ENCODE measurements around the gene RNF14. TPM values are rescaled to one million over a fixed set of nuclear protein-coding genes. Genes with fewer than 3 reads are reported as not detected.

Gene RNF14
- polyA plus RNA-seq, 1 donor from 2014 or later: 82.1 TPM

DNA sequence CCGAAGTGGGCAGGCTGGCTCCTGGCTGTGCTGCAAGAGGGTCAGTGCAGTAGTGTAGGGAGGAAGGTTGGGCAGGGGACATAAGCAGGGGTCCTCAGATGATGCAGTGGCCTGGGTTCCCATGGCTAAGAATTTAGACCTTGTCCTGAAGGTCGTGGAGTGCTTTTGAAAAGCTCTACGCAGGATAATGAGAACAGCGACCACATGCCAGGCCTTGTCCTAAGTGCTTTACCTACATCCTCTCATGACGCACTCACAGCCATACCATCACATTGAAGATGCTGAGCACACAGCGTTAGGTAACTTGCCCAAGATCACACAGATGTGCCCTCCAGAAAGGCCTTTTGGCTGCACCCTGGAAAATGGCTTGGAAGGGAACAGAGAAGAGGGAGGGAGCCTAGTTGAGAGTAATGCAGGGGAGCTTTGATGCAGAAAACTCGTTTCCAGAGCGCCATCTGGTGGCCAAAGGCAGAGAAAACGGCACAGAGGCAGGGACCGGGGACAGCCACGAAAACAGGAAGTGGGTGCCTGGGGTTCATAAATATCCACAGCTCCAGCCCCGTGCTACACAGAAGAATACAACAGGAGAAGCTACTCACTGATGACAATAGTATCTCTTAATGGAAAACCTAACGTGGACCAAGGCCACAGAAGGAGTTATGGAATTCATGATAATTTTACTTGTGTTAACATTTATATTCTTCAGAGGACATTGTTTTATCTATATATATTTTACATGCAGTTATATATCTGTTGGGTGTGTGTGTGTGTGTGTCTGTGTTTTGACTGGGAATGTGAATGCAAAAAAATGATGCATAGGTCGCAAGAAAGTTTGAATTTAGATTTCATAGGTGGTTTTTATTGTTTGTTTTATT is 8.2 kb upstream of the RNF14 start:
- Histone ChIP-seq H3K79me2 (replicated peaks; ENCODE audit: insufficient read depth, low read length) (no peaks in the 10 kb centered on the region), H3K36me3 (ENCODE audit: insufficient read depth, low read length) (no peaks in the 10 kb centered on the region), H3K9me3 (ENCODE audit: low read length) (no peaks in the 10 kb centered on the region), H3K4me3 (ENCODE audit: low read length) (no peak overlapping the region), H3F3A (ENCODE audit: insufficient read depth, low read length, poor library complexity, severe bottlenecking) (peaks cover 8% of the 10 kb centered on the region), H4K20me1 (ENCODE audit: insufficient read depth) (no peaks in the 10 kb centered on the region), H3K9ac (ENCODE audit: low read length) (peak overlapping the region; percentile 19), H3K9me2 (ENCODE audit: insufficient read depth, low read length) (no peaks in the 10 kb centered on the region), H3K27ac (ENCODE audit: low read length) (no peak overlapping the region), H2AFZ (ENCODE audit: low read depth, low read length) (no peak overlapping the region), H3K4me2 (ENCODE audit: low read length) (no peak overlapping the region), H3K27me3 (ENCODE audit: insufficient read depth, low read depth, low read length) (no peaks in the 10 kb centered on the region)
- peak; percentile 95 for TF ChIP-seq RAD21 (conservative IDR thresholded peaks at IDR 0.05)
- TF ChIP-seq MXI1 (conservative IDR thresholded peaks at IDR 0.05; ENCODE audit: poor library complexity, severe bottlenecking): peak; percentile 25
- TF ChIP-seq, protein P1, sequence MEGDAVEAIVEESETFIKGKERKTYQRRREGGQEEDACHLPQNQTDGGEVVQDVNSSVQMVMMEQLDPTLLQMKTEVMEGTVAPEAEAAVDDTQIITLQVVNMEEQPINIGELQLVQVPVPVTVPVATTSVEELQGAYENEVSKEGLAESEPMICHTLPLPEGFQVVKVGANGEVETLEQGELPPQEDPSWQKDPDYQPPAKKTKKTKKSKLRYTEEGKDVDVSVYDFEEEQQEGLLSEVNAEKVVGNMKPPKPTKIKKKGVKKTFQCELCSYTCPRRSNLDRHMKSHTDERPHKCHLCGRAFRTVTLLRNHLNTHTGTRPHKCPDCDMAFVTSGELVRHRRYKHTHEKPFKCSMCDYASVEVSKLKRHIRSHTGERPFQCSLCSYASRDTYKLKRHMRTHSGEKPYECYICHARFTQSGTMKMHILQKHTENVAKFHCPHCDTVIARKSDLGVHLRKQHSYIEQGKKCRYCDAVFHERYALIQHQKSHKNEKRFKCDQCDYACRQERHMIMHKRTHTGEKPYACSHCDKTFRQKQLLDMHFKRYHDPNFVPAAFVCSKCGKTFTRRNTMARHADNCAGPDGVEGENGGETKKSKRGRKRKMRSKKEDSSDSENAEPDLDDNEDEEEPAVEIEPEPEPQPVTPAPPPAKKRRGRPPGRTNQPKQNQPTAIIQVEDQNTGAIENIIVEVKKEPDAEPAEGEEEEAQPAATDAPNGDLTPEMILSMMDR (IDR thresholded peaks at IDR 0.05; ENCODE audit: poor library complexity, severe bottlenecking): peak; percentile 97
- no peak for TF ChIP-seq EZH2 (IDR thresholded peaks at IDR 0.05; ENCODE audit: borderline replicate concordance, insufficient read depth, low read length, poor library complexity, severe bottlenecking)
- no peak for TF ChIP-seq EP300 (conservative IDR thresholded peaks at IDR 0.05; ENCODE audit: poor library complexity, severe bottlenecking)
- peak; percentile 99 for TF ChIP-seq SMC3 (conservative IDR thresholded peaks at IDR 0.05; ENCODE audit: poor library complexity)

DNA sequence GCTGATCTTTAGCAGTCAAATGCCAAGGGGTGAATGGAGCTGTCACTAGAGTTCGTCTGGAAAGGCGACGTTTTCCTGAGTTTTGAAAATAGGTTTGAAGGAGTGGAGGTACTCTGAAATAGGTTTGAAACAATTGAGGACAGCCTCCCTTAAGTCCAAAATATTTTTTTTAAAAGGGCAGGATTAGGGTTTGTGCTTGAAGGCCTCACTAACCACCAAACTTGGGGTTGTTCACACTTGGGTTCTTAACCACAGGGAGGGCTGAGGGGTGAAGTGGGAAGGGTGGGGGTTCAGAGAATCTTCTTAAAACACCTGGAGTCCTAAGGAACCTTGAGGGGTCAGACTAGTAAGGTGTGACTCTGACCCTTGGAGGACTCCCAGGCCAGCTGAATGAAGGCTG is 7.4 kb upstream of the RNF14 start:
- Histone ChIP-seq H3F3A (ENCODE audit: insufficient read depth, low read length, poor library complexity, severe bottlenecking) (peaks cover 8% of the 10 kb centered on the region), H3K9me2 (ENCODE audit: insufficient read depth, low read length) (no peaks in the 10 kb centered on the region), H3K36me3 (ENCODE audit: insufficient read depth, low read length) (no peaks in the 10 kb centered on the region), H3K4me3 (ENCODE audit: low read length) (no peak overlapping the region), H3K4me2 (ENCODE audit: low read length) (no peak overlapping the region), H2AFZ (ENCODE audit: low read depth, low read length) (no peak overlapping the region), H3K27me3 (ENCODE audit: insufficient read depth, low read depth, low read length) (no peaks in the 10 kb centered on the region), H3K27ac (ENCODE audit: low read length) (no peak overlapping the region), H3K9me3 (ENCODE audit: low read length) (no peaks in the 10 kb centered on the region), H4K20me1 (ENCODE audit: insufficient read depth) (no peaks in the 10 kb centered on the region), H3K9ac (ENCODE audit: low read length) (no peak overlapping the region), H3K79me2 (replicated peaks; ENCODE audit: insufficient read depth, low read length) (no peaks in the 10 kb centered on the region)
- TF ChIP-seq RAD21 (conservative IDR thresholded peaks at IDR 0.05): no peak
- TF ChIP-seq, protein P2, sequence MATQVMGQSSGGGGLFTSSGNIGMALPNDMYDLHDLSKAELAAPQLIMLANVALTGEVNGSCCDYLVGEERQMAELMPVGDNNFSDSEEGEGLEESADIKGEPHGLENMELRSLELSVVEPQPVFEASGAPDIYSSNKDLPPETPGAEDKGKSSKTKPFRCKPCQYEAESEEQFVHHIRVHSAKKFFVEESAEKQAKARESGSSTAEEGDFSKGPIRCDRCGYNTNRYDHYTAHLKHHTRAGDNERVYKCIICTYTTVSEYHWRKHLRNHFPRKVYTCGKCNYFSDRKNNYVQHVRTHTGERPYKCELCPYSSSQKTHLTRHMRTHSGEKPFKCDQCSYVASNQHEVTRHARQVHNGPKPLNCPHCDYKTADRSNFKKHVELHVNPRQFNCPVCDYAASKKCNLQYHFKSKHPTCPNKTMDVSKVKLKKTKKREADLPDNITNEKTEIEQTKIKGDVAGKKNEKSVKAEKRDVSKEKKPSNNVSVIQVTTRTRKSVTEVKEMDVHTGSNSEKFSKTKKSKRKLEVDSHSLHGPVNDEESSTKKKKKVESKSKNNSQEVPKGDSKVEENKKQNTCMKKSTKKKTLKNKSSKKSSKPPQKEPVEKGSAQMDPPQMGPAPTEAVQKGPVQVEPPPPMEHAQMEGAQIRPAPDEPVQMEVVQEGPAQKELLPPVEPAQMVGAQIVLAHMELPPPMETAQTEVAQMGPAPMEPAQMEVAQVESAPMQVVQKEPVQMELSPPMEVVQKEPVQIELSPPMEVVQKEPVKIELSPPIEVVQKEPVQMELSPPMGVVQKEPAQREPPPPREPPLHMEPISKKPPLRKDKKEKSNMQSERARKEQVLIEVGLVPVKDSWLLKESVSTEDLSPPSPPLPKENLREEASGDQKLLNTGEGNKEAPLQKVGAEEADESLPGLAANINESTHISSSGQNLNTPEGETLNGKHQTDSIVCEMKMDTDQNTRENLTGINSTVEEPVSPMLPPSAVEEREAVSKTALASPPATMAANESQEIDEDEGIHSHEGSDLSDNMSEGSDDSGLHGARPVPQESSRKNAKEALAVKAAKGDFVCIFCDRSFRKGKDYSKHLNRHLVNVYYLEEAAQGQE (IDR thresholded peaks at IDR 0.05; ENCODE audit: borderline replicate concordance): no peak
- no peak for TF ChIP-seq MXI1 (conservative IDR thresholded peaks at IDR 0.05; ENCODE audit: poor library complexity, severe bottlenecking)
- no peak for TF ChIP-seq EZH2 (IDR thresholded peaks at IDR 0.05; ENCODE audit: borderline replicate concordance, insufficient read depth, low read length, poor library complexity, severe bottlenecking)
- TF ChIP-seq, protein P1 (IDR thresholded peaks at IDR 0.05; ENCODE audit: poor library complexity, severe bottlenecking): no peak
- no peak for TF ChIP-seq TAF1 (IDR thresholded peaks at IDR 0.05; ENCODE audit: low read depth)
- TF ChIP-seq POLR2AphosphoS5 (IDR thresholded peaks at IDR 0.05): no peak
- no peak for TF ChIP-seq SMC3 (conservative IDR thresholded peaks at IDR 0.05; ENCODE audit: poor library complexity)
- TF ChIP-seq EP300 (conservative IDR thresholded peaks at IDR 0.05; ENCODE audit: poor library complexity, severe bottlenecking): no peak

All from neural cell (in vitro differentiated cells).